NOMO-1 treated with DMSO at 0.1 percent for 48 hours (cell line): ENCODE results near the gene SOX21.
"Not testable (repeated sequence)": the region's sequence is repeated elsewhere in the genome, so short reads cannot be mapped to it uniquely, and the experiment has no call there.

Experiments
- DNase-seq: peaks from one replicate; lab custom pipeline; 2025; ENCODE audit not compliant: unreplicated experiment; lab: John Stamatoyannopoulos, UW

SOX21 gene

DNA sequence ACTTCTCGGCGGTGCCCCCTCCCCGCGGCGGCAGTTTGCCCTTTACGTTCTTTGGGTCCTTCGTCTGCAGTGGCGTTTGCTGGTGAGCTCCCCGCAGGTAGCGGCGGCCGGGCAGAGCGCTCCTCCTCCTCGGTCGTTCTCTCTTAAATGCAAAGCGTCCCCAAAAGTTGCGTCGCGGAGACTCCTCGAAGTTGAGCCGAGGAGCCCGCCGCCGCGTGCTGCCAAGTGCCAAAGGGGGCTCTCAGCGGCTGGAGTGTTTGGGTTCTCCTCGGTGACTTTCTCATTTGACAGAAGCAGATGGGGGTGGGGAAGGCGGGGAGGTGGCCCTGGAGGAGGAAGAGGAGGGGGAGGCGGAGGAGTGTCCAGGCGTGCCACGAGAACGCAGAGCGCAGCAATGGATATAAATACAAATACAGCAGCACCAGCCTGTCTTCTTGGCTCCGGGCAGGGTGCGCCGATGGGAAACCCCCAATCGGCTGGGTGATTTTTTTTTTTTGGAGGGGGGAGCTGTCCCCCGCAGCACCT is at the start of gene SOX21:
Gene SOX21 (minus strand): TSS at position 259 of the 525 bp plus-strand sequence. CDS start 496 bp downstream, outside the sequence.
- no peak for DNase-seq

DNA sequence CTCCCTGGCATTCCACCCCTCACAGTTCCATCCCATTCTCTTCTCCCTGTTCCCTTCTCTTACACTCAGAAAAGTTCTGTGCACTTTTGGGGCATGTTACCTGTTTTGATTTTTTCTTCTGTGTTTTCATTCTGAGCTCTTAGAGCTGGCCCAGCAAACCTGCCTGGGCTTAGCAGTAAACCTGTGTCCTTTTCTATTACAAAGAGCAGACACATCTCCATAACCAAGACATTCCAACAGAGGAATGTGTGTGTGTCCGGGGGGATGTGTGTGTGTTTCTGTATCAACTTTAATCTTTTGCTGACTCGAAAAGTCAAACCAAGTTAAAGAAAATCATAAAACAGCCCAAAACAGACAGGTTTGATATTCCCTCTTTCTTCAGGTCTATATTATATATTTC is 49.1 kb upstream of the SOX21 start:
- no peak for DNase-seq

DNA sequence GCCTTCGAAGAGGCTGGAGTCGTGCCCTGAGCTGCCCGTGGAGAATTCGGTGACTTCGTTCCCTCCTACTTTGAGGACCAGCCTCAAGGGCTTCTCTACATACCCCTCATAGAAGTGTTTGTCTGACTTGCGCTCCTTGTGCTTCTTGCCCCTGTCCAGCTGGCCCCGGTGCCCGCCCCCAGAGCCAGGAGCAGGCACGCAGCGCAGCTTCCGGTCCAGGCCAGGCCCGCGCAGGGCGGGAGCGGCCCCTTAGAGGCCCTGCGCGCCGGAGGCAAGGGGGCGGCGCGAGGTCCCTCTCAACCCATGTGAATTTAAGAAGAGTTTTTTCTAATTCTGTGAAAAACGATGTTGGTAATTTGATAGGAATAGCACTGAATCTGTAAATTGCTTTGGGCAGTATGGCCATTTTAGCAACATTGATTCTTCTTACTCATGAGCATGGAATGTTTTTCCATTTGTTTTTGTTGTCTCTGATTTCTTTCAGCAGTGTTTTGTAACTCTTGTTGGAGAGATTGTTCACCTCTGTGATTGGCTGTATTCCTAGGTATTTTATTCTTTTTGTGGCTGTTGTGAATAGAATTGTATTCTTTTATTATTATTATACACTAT is 46.9 kb upstream of the SOX21 start:
- no peak for DNase-seq

DNA sequence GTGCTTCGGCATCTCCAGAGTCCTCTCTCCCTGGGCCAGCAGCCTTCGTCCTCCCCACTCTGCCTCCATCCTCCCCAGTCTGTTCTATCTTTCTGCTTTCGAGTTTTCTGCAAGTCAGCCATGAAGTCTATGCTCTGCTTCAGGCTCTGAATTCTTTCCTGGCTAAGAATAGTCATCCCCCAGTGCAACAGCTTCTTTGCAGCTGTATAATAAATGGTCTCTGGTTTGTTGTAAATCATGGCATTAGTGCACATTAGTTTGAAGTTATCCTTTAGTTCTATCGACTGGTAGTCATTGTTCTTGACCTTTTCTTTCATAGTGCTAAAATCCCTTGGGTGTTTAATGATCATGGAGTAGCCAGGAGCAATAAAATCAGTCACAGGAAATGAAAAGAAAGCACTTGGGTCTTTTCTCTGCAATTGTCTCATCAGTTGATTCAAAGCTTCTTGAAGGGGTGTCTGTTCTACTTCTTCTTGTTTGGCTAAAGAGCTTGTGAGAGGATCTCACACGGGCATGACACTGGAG is 46.2 kb upstream of the SOX21 start:
- no peak for DNase-seq

DNA sequence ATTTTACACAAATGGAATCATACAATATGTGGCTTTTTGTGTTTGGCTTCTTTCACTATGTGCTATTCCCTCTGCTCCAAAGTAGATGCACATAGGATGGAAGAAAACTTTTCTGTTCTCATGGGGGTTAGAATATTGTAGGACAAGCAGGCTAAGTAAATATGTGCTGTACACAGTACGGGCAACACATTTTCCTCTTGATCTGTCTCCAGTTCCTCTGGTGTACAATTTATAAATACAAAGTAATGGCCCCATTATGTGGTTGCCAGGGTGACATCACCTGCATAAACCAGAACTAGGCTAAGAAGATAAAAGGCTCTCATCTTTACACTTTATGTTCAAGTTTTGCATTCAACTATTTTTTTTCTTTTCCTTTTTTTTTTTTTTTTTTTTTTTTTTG is 41.0 kb upstream of the SOX21 start:
- no peak for DNase-seq

DNA sequence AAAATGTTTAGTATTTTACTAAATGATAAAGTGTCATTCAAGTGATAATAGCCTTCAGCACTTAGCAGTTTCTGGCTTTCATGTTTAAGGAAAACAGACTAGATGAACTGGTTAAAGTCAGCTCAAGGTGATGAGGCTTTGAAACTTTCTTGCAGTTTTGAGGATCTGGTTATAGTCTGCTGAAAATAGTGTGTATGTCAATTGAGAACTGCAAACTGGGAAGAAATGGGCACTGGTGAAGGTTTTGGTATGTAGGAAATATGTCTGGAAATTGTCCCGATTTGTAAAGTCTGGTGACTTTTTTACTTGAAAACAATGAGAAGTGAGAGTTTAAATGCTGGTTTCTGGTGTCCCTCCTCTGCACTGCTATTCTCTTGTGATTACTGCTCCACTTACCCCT is 36.8 kb upstream of the SOX21 start:
- no peak for DNase-seq

DNA sequence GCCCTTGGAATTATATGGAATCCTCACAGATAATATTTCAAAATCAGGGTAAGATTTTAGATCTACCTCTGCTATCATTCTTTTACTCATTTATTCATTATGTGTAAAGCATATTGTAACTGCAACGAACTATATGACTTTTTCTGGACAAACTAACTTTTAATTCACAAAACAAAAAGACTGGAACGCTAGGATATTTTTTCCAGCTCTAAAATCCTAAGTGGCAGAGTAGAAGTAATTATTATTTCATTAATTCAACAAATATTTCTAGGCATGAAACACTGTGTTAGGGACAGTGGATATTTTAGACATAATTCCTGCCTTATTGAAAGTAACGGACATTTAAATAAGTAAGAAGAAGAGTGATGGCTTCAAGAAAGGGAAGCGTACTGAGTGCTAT is 26.9 kb upstream of the SOX21 start:
- no peak for DNase-seq

DNA sequence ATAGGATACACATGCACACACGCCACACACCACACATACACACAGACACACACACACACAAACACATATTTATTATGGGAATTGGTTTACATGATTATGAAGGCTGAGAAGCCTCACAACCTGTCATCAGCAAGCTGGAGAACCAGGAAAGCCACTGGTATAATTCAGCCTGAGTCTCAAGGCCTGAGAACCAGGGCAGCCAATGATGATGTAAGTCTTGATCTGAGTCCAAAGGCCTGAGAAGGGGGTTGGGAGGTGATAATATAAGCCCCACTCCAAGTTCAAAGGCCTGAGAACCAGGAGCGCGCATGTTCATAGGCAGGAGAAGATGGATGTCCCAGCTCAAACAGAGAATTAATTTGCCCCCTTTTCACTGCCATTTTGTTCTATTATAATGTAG is 18.7 kb upstream of the SOX21 start:
- DNase-seq: no peak

DNA sequence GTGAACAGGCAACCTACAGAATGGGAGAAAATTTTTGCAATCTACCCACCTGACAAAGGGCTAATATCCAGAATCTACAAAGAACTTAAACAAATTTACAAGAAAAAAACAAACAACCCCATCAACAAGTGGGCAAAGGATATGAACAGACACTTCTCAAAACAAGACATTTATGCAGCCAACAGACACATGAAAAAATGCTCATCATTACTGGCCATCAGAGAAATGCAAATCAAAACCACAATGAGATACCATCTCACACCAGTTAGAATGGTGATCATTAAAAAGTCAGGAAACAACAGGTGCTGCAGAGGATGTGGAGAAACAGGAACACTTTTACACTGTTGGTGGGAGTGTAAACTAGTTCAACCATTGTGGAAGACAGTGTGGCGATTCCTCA is 17.6 kb upstream of the SOX21 start:
- DNase-seq: not testable (repeated sequence)

DNA sequence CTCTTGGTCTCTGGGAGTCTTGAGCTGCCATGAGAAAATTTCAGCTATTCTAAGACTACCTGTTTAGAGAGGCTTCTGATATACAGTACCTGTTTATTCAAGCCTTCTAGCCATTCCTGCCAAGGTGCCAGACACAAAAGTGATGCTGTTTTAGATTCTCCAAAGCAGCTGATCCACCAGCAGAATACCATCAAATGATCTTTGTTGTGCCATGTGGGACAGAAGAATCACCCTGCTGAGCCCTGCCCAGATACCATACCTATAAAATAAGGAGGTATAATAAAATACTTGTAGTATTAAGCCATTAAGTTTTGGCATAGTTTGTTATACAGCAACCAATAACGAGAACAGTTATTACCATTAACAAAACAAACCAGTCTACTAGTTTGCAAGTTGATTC is 14.1 kb upstream of the SOX21 start:
- no peak for DNase-seq

DNA sequence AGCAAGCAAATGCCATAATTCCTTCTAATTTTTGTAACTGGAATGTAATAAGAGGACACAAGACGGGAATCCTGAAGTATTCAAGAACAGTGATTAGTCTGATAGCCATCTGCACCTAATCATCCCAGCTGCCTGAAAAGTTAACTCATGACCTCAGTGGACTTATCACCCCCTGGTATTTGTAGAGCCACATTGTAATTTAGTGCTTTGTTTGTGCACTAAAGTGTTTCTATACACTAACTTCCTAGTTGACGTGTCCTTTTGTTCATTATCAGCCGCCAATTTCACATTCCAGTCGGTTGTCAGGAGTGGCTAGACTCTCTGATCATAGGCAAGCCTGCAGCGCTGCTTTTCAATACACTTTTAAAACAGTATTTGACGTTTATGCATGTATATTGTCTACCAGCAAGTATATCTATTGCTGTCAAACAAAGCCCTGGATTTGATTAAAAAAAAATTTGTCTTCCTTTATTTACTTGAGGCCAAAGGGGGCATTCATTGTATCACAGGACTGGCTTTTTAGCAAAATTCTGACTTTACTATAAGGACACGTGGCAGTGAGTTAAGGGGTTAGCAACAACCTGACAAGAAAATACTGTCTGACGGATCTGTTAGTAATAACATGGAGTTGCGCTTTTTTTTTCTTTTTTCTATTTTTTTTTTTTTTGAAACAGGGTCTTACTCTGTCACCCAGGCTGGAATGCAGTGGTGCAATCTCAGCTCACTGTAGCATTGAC is 10.4 kb upstream of the SOX21 start:
- no peak for DNase-seq

DNA sequence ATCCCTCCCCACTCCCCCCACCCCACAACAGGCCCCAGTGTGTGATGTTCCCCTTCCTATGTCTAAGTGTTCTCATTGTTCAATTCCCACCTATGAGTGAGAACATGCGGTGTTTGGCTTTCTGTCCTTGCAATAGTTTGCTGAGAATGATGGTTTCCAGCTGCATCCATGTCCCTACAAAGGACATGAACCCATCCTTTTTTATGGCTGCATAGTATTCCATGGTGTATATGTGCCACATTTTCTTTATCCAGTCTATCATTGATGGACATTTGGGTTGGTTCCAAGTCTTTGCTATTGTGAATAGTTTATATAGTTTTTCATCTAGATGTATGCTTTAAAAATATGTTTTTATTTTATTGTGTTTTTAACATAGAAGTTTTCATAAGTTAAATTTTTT is 6.4 kb upstream of the SOX21 start:
- not testable (repeated sequence) for DNase-seq

DNA sequence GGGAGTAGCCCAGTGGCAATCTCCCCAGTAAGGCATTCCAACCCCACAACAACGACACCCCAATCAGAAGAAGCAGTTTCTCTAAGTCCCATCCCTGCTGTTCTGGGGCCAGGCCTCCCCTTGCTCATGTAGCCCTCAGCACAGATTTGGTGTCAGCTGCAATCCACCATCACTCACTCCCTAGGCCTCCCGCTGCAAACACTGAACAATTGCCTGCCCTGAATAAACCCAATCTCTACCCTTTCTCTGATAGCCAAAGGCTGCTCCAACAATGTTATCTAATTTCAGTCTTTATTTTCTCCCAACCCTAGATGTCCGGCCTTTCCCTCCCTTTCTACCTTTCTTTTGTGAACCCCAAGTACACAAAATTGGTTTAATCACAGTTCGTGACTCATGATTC is 5.6 kb upstream of the SOX21 start:
- DNase-seq: no peak

DNA sequence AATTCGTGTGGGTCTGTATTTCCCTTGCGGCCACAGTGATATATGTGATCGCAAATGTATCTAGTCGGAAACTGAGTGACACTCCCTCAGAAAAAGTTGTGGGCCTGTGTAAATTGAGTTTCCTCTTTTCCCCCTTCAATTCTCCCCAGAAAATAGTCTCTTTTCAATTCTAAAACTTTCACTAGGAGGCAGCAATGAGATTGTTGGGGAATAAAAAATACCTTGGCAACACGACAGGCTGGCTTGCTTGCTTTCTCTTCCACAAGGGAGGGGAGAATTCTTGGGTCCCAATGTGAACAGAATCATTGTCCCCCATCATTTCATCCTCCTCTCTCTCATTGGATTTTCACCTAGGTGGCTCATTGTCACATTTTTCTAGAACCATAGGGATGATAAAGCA is 3.7 kb upstream of the SOX21 start:
- DNase-seq: no peak

DNA sequence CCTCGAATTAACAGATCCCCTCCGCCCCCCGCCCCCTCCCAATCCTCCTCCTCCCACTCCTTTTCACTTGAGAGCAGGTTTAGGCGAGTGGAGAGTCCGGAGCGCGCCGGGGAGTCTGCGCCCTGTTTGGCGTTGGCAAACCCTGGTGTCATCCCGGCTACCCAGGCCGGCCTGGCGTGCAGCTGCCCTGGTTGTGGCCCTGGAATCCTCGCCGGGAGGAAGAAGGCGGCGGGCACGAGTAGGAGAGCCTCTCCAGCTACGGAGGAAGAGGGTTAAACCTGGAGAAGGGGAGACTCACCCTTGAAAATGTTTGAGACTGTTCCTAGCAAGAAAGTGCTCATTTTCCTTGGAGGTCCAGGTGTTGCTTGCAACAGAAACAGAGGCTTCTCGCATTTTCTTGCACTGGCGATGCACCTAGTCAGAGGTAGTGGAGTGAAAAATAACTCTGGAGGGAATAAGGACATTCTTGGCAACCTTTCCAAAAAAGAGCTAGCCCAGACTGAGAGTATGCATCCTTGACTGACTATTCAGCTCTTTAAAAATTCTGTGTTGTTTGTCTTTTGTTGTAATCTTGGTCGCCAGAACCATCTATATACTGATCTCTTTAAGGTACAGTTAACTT is 1.3 kb upstream of the SOX21 start:
- DNase-seq: no peak

DNA sequence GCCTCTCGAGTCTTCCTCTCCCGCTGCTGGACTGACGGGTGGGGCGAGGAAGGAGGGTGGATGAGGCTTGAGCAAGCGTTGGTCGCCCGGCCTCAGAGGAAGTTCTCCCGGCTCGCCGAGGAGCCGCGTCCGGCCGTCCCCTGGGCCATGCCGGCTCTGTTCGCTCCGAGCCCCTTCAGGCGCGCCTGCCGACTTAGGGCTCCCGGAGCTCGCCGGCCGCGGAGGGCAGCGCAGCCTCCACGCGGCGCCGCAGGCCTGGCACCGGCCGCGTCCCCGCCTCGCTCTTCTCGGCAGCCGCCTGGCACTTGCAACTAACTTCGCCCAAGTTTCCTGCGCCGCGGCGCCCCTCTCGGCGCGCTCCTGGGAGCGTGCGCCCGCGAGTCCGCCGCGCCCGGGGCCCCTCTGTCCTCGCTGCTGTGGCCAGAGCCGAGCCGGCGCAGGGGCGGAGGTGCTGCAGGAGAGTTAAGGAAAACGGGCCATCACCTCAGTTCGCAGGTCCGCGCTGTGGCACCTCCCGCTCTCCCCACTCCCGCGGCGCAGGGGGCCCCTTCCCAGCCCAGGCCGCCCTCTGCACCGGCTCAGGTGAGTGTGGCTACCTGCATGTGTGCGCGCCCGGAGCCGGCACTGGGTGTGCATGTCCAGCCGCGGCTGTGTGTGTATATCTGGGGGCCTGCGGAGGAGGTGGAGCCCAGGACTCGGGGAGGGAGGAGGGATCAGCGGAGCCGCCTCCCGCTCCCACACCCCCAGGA is 641 bp upstream of the SOX21 start:
- no peak for DNase-seq

DNA sequence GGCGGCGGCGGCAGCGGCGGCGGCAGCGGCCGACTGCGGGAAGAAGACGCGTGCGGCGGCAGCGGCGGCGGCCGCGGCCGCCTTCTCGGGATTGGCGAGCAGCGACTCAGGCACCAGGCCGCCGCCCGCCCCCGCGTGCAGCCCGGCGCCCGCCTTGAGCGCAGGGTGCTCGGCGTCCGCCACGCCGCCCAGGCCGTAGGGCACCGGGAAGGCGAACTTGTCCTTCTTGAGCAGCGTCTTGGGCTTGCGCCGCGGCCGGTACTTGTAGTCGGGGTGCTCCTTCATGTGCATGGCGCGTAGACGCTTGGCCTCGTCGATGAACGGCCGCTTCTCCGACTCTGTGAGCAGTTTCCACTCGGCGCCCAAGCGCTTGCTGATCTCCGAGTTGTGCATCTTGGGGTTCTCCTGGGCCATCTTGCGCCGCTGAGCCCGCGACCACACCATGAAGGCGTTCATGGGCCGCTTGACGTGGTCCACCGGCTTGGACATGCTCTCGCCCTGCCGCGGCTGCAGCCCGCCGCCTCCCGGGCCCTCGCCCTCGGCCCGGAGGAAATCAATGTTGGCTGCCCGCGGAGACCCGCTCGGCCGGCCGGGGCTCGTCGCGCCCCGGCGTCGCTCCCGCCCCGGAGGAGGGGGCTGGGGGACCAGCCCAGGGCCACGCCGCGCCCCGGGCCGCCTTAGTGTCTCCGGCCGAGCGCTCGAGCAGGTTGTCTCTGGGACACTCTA is 621 bp downstream of the SOX21 start:
- DNase-seq: no peak

DNA sequence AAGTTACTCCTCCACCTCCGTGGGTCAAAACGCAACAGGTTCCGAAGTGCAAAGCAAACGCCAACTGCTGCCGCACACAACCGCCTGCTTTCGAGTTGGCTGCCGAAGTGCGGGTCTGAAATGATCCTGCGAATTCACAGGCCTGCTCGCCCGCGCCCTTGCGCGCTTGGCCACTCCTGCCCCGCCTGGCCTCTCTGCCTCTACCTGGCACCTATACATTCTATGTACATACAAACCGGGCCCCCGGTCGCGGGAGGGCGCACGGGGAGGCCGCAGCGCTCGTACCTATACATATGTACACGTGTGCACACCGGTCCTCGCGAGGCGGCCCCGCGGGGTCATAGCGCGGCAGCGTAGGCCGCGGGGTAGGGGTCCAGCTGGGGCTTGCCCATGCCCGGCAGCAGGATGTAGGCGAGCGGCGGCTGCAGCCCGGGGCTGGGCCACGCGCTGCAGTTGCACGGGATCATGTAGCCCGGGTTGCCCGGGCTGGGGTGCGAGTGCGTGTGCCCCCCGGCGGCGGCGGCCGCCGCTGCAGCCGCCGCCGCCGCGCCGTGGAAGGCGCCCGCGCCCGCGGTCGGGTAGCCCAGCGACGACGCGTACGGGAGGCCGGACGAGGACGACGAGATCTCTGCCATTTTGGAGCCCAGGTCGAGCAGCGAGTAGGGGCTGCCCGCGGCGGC is 1.3 kb downstream of the SOX21 start:
- DNase-seq: no peak

DNA sequence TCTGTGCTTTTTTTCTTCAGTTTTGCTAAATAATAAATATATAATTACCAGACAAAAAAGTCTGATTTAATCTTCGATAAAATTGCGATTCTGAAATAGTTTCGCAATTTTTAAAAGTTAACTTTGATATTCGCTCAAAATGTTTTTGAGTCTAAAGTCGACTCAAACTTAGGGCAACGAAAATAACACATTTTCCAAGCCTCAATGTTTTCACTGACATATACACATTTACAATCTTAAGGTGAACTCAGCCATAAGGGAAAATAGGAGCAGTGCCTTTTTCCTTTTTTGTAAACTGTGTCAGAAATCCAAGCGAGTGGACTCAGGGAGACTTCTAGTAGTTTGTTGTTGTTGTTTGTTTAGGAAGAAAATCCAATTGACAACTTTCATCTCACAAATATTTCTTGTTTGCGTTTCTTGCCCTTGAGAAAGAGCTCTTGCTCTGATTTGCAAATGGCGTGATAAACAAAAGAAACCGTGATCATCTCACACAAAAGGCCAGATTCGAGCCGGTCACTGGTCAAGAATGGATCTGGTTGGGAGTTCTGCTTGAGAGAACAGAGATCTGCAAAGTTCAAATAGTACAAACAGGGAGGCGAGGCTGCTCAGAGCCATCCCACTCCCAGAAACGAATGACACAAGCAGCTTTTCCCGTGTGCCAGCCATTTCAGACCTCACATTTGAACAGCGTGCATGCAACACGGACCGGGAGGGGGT is 2.1 kb downstream of the SOX21 start:
- no peak for DNase-seq
